Retinal pigment epithelial cell (primary cell): ENCODE measurements around the gene ITGAL.
"Not testable (repeated sequence)": the region's sequence is repeated elsewhere in the genome, so short reads cannot be mapped to it uniquely, and the experiment has no call there.

ENCODE experiments used
- DNase-seq: peaks from one replicate; pipeline ENCODE4 v3.0.0-alpha.2; 2010; ENCODE audit warnings: low read depth
- H3K4me3 ChIP-seq: 2 replicates; pipeline ENCODE4 v1.5.1; 2011; ENCODE audit warnings: mild to moderate bottlenecking, low read length, control low read depth, moderate library complexity
- TF ChIP-seq, protein P1 (sequence below): conservative IDR thresholded peaks from 2 replicates; pipeline ENCODE4 v1.5.1; 2011; ENCODE audit warnings: low read depth, low read length, control low read depth, inconsistent platforms

The ITGAL gene

GRCh38 chr16:30535106-30535776 lies 62.7 kb downstream of the ITGAL start:
- TF ChIP-seq, protein P1, sequence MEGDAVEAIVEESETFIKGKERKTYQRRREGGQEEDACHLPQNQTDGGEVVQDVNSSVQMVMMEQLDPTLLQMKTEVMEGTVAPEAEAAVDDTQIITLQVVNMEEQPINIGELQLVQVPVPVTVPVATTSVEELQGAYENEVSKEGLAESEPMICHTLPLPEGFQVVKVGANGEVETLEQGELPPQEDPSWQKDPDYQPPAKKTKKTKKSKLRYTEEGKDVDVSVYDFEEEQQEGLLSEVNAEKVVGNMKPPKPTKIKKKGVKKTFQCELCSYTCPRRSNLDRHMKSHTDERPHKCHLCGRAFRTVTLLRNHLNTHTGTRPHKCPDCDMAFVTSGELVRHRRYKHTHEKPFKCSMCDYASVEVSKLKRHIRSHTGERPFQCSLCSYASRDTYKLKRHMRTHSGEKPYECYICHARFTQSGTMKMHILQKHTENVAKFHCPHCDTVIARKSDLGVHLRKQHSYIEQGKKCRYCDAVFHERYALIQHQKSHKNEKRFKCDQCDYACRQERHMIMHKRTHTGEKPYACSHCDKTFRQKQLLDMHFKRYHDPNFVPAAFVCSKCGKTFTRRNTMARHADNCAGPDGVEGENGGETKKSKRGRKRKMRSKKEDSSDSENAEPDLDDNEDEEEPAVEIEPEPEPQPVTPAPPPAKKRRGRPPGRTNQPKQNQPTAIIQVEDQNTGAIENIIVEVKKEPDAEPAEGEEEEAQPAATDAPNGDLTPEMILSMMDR: no peak
- DNase-seq: no peak

DNA sequence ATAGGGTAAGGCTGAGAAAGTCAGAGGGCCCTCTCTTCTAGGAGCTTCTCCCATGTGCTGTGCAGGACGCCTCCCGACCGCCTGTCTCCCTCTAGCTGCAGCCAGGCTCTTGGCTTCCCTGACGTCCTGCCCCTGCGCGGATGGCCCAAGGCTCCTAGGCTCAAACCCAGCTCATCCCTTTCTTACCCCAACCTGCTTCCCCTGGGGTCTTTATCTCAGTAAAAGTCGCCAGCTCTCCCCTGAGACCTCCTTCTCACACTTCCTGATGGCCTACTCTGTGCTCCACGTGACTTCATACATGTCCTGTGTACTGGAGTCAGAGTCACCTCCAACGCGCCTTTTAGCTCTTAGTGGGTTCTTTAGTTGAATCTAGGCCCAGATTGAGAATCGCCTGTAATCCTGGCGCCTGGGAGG lies 63.2 kb downstream of the ITGAL start:
- TF ChIP-seq, protein P1: peak; percentile 73
- no peak for DNase-seq
- peak overlapping the region; percentile 59 for H3K4me3 ChIP-seq

More at GRCh38 chr16:30535106-30535776, 62.7 kb downstream of the ITGAL start:
- peak overlapping the region; percentile 59 for H3K4me3 ChIP-seq

DNA sequence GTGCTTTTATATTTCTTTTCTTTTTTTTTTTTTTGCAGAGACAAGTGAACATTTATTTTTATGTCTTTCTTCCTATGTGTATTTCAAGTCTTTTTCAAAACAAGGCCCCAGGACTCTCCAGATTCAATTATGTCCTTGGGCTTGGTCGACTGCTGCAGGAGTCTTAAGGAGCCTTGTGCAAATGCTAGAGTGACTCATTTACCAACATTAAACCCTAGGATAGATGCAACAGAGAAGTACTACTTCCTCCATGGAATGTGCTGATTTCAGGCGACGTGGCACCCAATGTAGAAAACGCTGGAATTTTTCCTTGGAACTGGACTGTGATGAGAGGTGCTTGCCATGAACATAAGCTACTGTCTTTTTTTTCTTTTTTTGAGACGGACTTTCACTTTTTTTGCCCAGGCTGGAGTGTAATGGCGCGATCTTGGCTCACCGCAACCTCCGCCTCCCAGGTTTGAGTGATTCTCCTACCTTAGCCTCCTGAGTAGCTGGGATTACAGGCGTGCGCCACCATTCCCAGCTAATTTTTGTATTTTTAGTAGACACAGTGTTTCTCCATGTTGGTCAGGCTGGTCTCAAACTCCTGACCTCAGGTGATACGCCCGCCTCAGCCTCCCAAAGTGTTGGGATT lies 64.0 kb downstream of the ITGAL start:
- H3K4me3 ChIP-seq, DNase-seq: not testable (repeated sequence)

GRCh38 chr16:30539000-30539964 lies 66.7 kb downstream of the ITGAL start:
- TF ChIP-seq, protein P1: no peak
- no peak for DNase-seq
- no peak overlapping the region for H3K4me3 ChIP-seq

DNA sequence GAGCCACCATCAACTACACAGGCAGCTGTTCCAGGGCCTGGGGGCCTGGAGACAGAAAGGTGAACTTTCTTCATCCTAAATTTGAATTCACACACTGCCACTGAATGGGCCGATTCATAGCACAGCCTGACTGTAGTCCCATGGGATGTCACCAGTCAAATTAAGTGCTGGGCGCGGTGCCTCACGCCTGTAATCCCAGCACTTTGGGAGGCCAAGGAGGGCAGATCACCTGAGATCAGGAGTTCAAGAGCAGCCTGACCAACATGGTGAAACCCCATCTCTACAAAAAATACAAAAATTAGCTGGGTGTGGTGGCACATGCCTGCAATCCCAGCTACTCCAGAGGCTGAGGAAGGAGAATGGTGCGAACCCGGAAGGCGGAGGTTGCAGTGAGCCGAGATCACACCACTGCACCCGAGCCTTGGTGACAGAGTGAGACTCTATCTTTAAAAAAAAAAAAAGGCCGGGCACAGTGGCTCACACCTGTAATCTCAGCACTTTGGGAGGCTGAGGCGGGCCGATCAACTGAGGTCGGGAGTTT lies 67.5 kb downstream of the ITGAL start:
- DNase-seq, H3K4me3 ChIP-seq: not testable (repeated sequence)

- H3K4me3 ChIP-seq, DNase-seq: not testable (repeated sequence)
Observed at GRCh38 chr16:30540916-30541464, 68.4 kb downstream of the ITGAL start.

DNA sequence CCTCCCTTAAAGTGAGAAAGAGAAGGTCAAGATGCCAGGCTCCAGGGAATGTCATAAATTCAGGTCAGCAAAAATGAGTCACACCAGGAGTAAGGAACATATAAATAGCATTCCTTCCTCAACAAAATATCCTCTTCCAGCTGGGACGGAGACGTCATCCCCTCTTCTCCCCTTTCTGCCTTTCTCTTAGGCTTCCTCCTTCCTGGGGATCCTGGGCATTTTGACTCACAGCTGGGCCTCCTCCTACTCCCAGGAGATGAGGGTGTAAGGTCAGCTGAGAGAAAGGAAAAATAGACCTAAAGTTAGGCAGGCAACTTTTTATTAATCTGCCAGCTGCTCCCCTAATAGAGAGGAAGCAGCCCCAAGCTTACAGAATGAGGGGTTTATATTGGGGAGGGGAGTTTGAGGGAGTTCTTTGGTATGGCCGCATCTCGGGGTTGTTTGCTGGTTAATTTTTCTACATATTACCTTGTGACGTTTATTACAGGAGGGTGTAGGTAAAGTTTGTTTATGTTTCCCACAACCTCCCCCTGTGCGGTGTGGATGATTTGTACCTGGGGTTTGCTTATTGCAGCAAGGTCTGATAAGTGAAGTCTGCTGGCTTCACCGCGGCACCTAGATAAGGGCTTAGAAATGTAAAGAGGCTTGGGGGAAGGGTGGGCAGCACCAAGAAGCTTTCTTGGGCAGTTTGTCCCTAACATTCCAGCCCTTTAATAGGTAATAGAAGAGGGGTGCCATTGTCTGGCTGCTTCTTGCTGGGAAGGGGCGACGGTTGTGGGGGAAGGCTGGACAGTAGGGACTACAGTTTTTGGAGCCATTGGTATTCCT lies 69.2 kb downstream of the ITGAL start:
- TF ChIP-seq, protein P1: no peak
- no peak for DNase-seq
- H3K4me3 ChIP-seq: no peak overlapping the region

DNA sequence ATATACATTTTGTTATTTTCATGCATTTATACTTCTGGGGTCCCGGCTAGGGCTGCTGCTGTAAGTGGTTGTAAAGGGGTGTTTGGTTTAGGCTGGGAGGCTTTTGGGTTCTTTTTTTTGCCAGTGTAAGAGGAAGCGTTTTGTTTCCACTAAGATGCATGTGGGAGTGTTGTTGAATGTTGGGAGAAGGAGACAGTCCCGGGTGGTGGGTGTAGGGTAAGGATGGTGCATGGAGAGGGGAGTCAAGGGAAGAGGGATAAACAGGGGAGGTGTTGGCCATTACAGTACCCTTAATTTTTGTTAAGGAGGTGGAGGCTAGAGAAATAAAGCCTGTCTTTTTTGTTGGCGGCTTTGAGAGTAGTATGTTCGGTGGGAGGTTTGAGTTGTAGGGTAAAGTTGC lies 70.5 kb downstream of the ITGAL start:
- DNase-seq: no peak
- H3K4me3 ChIP-seq: no peak overlapping the region
- TF ChIP-seq, protein P1: no peak
